Neural cell (in vitro differentiated cells): ENCODE data around the gene CCL8.

ENCODE experiments used
- CTCF ChIP-seq: fragments of 450-650 bp; IDR thresholded peaks from 2 replicates; pipeline ENCODE4 v1.5.1; 2014; ENCODE audit warnings: antibody characterized with exemption, mild to moderate bottlenecking, moderate library complexity; ENCODE audit not compliant: poor library complexity, severe bottlenecking
- EP300 ChIP-seq: fragments of 450-650 bp; conservative IDR thresholded peaks from 2 replicates; pipeline ENCODE4 v1.6.1; 2014; ENCODE audit warnings: antibody characterized with exemption, mild to moderate bottlenecking, moderate library complexity; ENCODE audit not compliant: poor library complexity, severe bottlenecking
- POLR2AphosphoS5 ChIP-seq: IDR thresholded peaks from 2 replicates; pipeline ENCODE4 v1.6.1; 2012
- REST ChIP-seq: IDR thresholded peaks from 2 replicates; pipeline ENCODE4 v1.6.1; 2012; ENCODE audit warnings: borderline replicate concordance
- TAF1 ChIP-seq: IDR thresholded peaks from 2 replicates; pipeline ENCODE4 v1.6.1; 2012; ENCODE audit warnings: low read depth

DNA sequence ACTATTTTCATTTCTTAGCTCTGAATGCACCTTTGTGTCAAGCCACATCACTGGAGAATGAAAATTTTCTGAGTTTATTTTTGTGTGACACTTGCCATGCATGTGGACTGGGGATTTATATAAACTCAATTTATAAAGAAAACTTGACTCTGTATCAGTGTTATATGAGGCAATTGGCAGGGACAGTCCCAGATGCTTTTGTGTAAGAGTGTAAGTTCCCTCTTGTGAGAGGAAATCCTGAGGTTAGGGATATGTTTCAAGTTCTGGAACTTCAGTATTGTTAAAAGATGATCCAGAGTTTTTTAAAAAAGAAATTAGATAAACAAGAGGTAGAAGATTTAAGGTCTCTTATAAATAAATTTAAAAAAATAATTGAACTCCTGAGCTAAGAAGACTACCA, 10.9 kb upstream of the CCL8 start:
- TF ChIP-seq EP300 (no peak), TAF1 (no peak), REST (no peak), POLR2AphosphoS5 (no peak), CTCF (no peak)
